Skin of body (tissue), 2 donors: ENCODE data around the gene MSH2. TPM values are rescaled to one million over a fixed set of nuclear protein-coding genes. Genes with fewer than 3 reads are reported as not detected.
"Not testable (repeated sequence)": the region's sequence is repeated elsewhere in the genome, so short reads cannot be mapped to it uniquely, and the experiment has no call there.

ENCODE experiments used
- DNase-seq: peaks from one replicate; lab custom pipeline; 2025; lab: John Stamatoyannopoulos, UW
- total RNA-seq: library from RNA; depleted of rRNA; stranded (reverse); fragments of >200 nt; gene quantifications from one replicate; pipeline ENCODE4 v1.2.3, GENCODE V29; 2014

MSH2 gene
- total RNA-seq, 1 donor from 2014 or later = 40.6 TPM

- not testable (repeated sequence) for DNase-seq
Observed at GRCh38 chr2:47407976-47408375, 5.0 kb downstream of the MSH2 start.

GRCh38 chr2:47414682-47415458, 11.9 kb downstream of the MSH2 start:
- DNase-seq = no peak

- no peak for DNase-seq
Observed at GRCh38 chr2:47420214-47420613, 17.3 kb downstream of the MSH2 start.

GRCh38 chr2:47420683-47421082, 17.7 kb downstream of the MSH2 start:
- not testable (repeated sequence) for DNase-seq

- no peak for DNase-seq
Observed at GRCh38 chr2:47422016-47422415, 19.1 kb downstream of the MSH2 start.

GRCh38 chr2:47422560-47422959, 19.6 kb downstream of the MSH2 start:
- no peak for DNase-seq

- DNase-seq = no peak
Observed at GRCh38 chr2:47426786-47427185, 23.8 kb downstream of the MSH2 start.

- no peak for DNase-seq
Observed at GRCh38 chr2:47429795-47430194, 26.8 kb downstream of the MSH2 start.

GRCh38 chr2:47433006-47433405, 30.1 kb downstream of the MSH2 start:
- not testable (repeated sequence) for DNase-seq

- DNase-seq = not testable (repeated sequence)
Observed at GRCh38 chr2:47433445-47433844, 30.5 kb downstream of the MSH2 start.

- no peak for DNase-seq
Observed at GRCh38 chr2:47437287-47437686, 34.3 kb downstream of the MSH2 start.

GRCh38 chr2:47438106-47438505, 35.1 kb downstream of the MSH2 start:
- DNase-seq = no peak

GRCh38 chr2:47438783-47439182, 35.8 kb downstream of the MSH2 start:
- no peak for DNase-seq

GRCh38 chr2:47451790-47452189, 48.8 kb downstream of the MSH2 start:
- DNase-seq = no peak

GRCh38 chr2:47452761-47453160, 49.8 kb downstream of the MSH2 start:
- DNase-seq = no peak

GRCh38 chr2:47454818-47455217, 51.9 kb downstream of the MSH2 start:
- DNase-seq = not testable (repeated sequence)

GRCh38 chr2:47455411-47455810, 52.5 kb downstream of the MSH2 start:
- no peak for DNase-seq

GRCh38 chr2:47456851-47457250, 53.9 kb downstream of the MSH2 start:
- no peak for DNase-seq

- DNase-seq = no peak
Observed at GRCh38 chr2:47457268-47457667, 54.3 kb downstream of the MSH2 start.

- DNase-seq = no peak
Observed at GRCh38 chr2:47459021-47459420, 56.1 kb downstream of the MSH2 start.

GRCh38 chr2:47460766-47461165, 57.8 kb downstream of the MSH2 start:
- DNase-seq = no peak

- no peak for DNase-seq
Observed at GRCh38 chr2:47471429-47472116, 68.6 kb downstream of the MSH2 start.

GRCh38 chr2:47479863-47480262, 76.9 kb downstream of the MSH2 start:
- no peak for DNase-seq
